Liver (tissue), 9 donors: ENCODE results near the gene CFAP97D2. TPM values are rescaled to one million over a fixed set of nuclear protein-coding genes. Genes with fewer than 3 reads are reported as not detected.

Source experiments
- DNase-seq: peaks from one replicate; pipeline ENCODE4 v3.0.0-alpha.2; 2017; ENCODE audit warnings: low spot score
- H3K27ac ChIP-seq, 2 donors: one replicate each; pipeline ENCODE4 v1.7.0; 2013; ENCODE audit warnings: inconsistent platforms in 2 of 2, low read length in 2 of 2, control low read depth in 1 of 2, low read depth in 1 of 2, mild to moderate bottlenecking in 1 of 2
- H3K27me3 ChIP-seq, 4 donors: one replicate each; pipeline versions ENCODE4 v1.6.1 to v1.7.0; 2013; ENCODE audit warnings: low read length in 3 of 4, inconsistent platforms in 1 of 4, mild to moderate bottlenecking in 1 of 4, moderate library complexity in 1 of 4; ENCODE audit not compliant: control insufficient read depth in 4 of 4, insufficient read depth in 4 of 4
- H3K36me3 ChIP-seq, 4 donors: one replicate each; pipeline versions ENCODE4 v1.6.1 to v1.7.0; 2013; ENCODE audit warnings: low read length in 3 of 4, mild to moderate bottlenecking in 3 of 4, low read depth in 1 of 4, moderate library complexity in 1 of 4; ENCODE audit not compliant: control insufficient read depth in 4 of 4, insufficient read depth in 3 of 4
- H3K4me1 ChIP-seq, 4 donors: one replicate each; pipeline versions ENCODE4 v1.6.1 to v1.7.0; 2013; ENCODE audit warnings: low read length in 3 of 4, mild to moderate bottlenecking in 3 of 4, moderate library complexity in 1 of 4; ENCODE audit not compliant: control insufficient read depth in 4 of 4, insufficient read depth in 4 of 4
- H3K4me3 ChIP-seq, 3 donors: one replicate each; pipeline versions ENCODE4 v1.6.1 to v1.7.0; 2013; ENCODE audit warnings: low read length in 3 of 3, control low read depth in 1 of 3, low read depth in 1 of 3, mild to moderate bottlenecking in 1 of 3
- H3K9ac ChIP-seq, 2 donors: one replicate each; pipeline ENCODE4 v1.7.0; 2013; ENCODE audit warnings: low read length in 2 of 2, mild to moderate bottlenecking in 2 of 2, moderate library complexity in 2 of 2, control low read depth in 1 of 2, low read depth in 1 of 2
- H3K9me3 ChIP-seq, 4 donors: one replicate each; pipeline versions ENCODE4 v1.6.1 to v1.7.0; 2013; ENCODE audit warnings: low read length in 3 of 4; ENCODE audit not compliant: control insufficient read depth in 4 of 4
- CTCF ChIP-seq: fragments of 150-350 bp; IDR thresholded peaks from 2 replicates; pipeline ENCODE4 v1.5.1; 2017; ENCODE audit warnings: improper control_type of control experiment, low read depth, low read length; ENCODE audit not compliant: missing input control
- EGR1 ChIP-seq, 2 donors: IDR thresholded peaks; 2 replicates each; pipeline ENCODE4 v1.6.1; 2016 to 2018; ENCODE audit warnings: antibody characterized with exemption in 2 of 2, low read depth in 2 of 2
- FOXA1 ChIP-seq: IDR thresholded peaks from 2 replicates; pipeline ENCODE4 v1.6.1; 2016; ENCODE audit warnings: antibody characterized with exemption
- GABPA ChIP-seq, 2 donors: IDR thresholded peaks in 1 of 2; conservative IDR thresholded peaks in 1 of 2; 2 replicates each; pipeline ENCODE4 v1.6.1; 2016; ENCODE audit warnings: antibody characterized with exemption in 2 of 2, mild to moderate bottlenecking in 1 of 2, moderate library complexity in 1 of 2
- HNF4A ChIP-seq, 2 donors: conservative IDR thresholded peaks; 2 replicates each; pipeline ENCODE4 v1.6.1; 2016; ENCODE audit warnings: antibody characterized with exemption in 2 of 2, mild to moderate bottlenecking in 2 of 2
- HNF4G ChIP-seq: IDR thresholded peaks from 2 replicates; pipeline ENCODE4 v1.6.1; 2016; ENCODE audit warnings: antibody characterized with exemption
- JUND ChIP-seq, 2 donors: IDR thresholded peaks; 2 replicates each; pipeline ENCODE4 v1.6.1; 2016; ENCODE audit warnings: antibody characterized with exemption in 2 of 2
- MAX ChIP-seq: IDR thresholded peaks from 2 replicates; pipeline ENCODE4 v1.6.1; 2016; ENCODE audit warnings: antibody characterized with exemption
- NR2F2 ChIP-seq: IDR thresholded peaks from 2 replicates; pipeline ENCODE4 v1.6.1; 2016; ENCODE audit warnings: antibody characterized with exemption
- RAD21 ChIP-seq, 2 donors: IDR thresholded peaks; 2 replicates each; pipeline ENCODE4 v1.6.1; 2016; ENCODE audit warnings: antibody characterized with exemption in 2 of 2, mild to moderate bottlenecking in 2 of 2
- REST ChIP-seq: IDR thresholded peaks from 2 replicates; pipeline ENCODE4 v1.6.1; 2016; ENCODE audit warnings: antibody characterized with exemption, mild to moderate bottlenecking
- RXRA ChIP-seq, 2 donors: IDR thresholded peaks; 2 replicates each; pipeline ENCODE4 v1.6.1; 2017 to 2018; ENCODE audit warnings: antibody characterized with exemption in 2 of 2, mild to moderate bottlenecking in 1 of 2
- SP1 ChIP-seq: IDR thresholded peaks from 2 replicates; pipeline ENCODE4 v1.6.1; 2018; ENCODE audit warnings: antibody characterized with exemption, mild to moderate bottlenecking
- TAF1 ChIP-seq: conservative IDR thresholded peaks from 2 replicates; pipeline ENCODE4 v1.6.1; 2016; ENCODE audit warnings: antibody characterized with exemption, mild to moderate bottlenecking
- ZBTB33 ChIP-seq: IDR thresholded peaks from 2 replicates; pipeline ENCODE4 v1.6.1; 2016; ENCODE audit warnings: antibody characterized with exemption
- WGBS: extraction: QIAGEN DNeasy Blood & Tissue Kit; methylation state at CpG from one replicate; pipeline ENCODE4 v1.1.7; 2013; 5-methylcytosine and 5-hydroxymethylcytosine counted together
- polyA plus RNA-seq, 2 donors: library from polyadenylated mRNA; stranded (reverse) in 1 of 2; unstranded in 1 of 2; fragments of 200-250 nt in 1 of 2; fragments of >200 nt in 1 of 2; fragmentation: Nextera tagmentation in 1 of 2; extraction: Ambion mirVana in 1 of 2; gene quantifications; one replicate each; pipeline versions ENCODE4 v1.2.1 to v1.2.3, GENCODE V29; 2013 to 2015
- total RNA-seq, 2 donors: library from RNA; depleted of rRNA; stranded (reverse); fragments of >200 nt; gene quantifications; one replicate each; pipeline ENCODE4 v1.2.3, GENCODE V29; 2014
- TF ChIP-seq, protein P1 (sequence below): IDR thresholded peaks from 2 replicates; pipeline ENCODE4 v1.6.1; 2016; ENCODE audit warnings: antibody characterized with exemption
- donor health status: healthy.
- donor health status: healthy.
- donor health status: healthy.
- donor health status: healthy.
- donor health status: healthy.

The CFAP97D2 gene
- total and polyA plus RNA-seq, 4 donors, result not detected

DNA sequence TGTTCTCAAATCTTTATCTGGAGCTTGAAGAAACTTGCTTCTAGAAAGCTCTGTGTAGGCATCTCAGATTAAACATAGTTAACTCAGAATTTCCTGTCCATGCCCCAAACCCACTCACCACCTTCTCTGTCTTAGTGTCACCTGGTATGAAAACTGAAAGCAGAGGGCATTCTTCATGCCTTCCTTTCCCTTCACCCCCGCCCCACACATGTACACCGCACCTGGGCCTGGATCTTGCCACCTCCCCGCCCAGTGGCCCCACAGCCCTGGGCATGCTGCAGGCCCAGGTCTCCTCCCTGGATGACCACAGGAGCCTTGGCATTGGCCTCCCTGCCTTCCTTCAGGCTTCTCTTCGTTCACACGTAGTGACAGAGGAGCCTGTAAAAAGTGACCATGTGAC lies 15.8 kb downstream of the CFAP97D2 start:
- WGBS, result 77% methylated on average over 5 of the region's 5 CpGs
- no peaks in the 10 kb centered on the region for H3K4me1 ChIP-seq
- no peak for TF ChIP-seq HNF4A (conservative IDR thresholded peaks at IDR 0.05)
- no peak for TF ChIP-seq TAF1
- no peak for TF ChIP-seq ZBTB33
- TF ChIP-seq GABPA (IDR thresholded peaks at IDR 0.05 in 1 of 2, conservative IDR thresholded peaks at IDR 0.05 in 1 of 2), result no peak
- no peak for TF ChIP-seq EGR1 (IDR thresholded peaks at IDR 0.05; ENCODE audit: low read depth in 2 of 2)
- TF ChIP-seq HNF4G, result no peak
- TF ChIP-seq NR2F2, result no peak
- TF ChIP-seq MAX, result no peak
- TF ChIP-seq SP1, result no peak
- no peak for TF ChIP-seq JUND (IDR thresholded peaks at IDR 0.05)
- TF ChIP-seq, protein P1, sequence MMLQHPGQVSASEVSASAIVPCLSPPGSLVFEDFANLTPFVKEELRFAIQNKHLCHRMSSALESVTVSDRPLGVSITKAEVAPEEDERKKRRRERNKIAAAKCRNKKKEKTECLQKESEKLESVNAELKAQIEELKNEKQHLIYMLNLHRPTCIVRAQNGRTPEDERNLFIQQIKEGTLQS, result no peak
- no peak for TF ChIP-seq FOXA1
- no peak for TF ChIP-seq RAD21 (IDR thresholded peaks at IDR 0.05)
- no peak for TF ChIP-seq CTCF
- TF ChIP-seq REST, result no peak
- no peak overlapping the region for H3K9ac ChIP-seq
- no peak overlapping the region for H3K27ac ChIP-seq
- H3K4me3 ChIP-seq, result no peak overlapping the region
- DNase-seq, result no peak
- H3K27me3 ChIP-seq, result no peaks in the 10 kb centered on the region
- H3K9me3 ChIP-seq, result peaks cover 0 to 4% (median 2%) of the 10 kb centered on the region in 4 donors
- H3K36me3 ChIP-seq, result no peaks in the 10 kb centered on the region

DNA sequence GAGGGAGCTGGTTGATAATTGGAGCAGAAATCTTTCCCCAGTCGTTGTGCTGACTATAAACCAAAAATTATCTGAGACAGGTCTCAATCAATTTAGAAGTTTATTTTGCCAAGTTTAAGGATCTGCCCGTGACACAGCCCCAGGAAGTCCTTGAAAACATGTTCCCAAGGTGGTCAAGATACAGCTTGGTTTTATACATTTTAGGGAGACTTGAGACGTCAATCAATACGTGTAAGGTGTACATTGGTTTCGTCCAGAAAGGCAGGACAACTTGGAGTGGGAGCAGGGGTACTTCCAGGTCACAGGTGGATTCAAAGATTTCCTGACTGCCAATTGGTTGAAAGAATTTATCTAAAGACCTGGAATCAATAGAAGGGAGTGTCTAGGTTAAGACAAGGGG lies 17.6 kb downstream of the CFAP97D2 start:
- TF ChIP-seq TAF1, result no peak
- no peak for TF ChIP-seq JUND (IDR thresholded peaks at IDR 0.05)
- TF ChIP-seq, protein P1, result no peak
- no peak for TF ChIP-seq RXRA (IDR thresholded peaks at IDR 0.05)
- TF ChIP-seq REST, result no peak
- Histone ChIP-seq H3K27me3 (no peaks in the 10 kb centered on the region), H3K9ac (no peak overlapping the region), H3K27ac (no peak overlapping the region), H3K4me3 (no peak overlapping the region), H3K9me3 (peaks cover 0 to 2% (median 0%) of the 10 kb centered on the region in 4 donors), H3K4me1 (no peaks in the 10 kb centered on the region), H3K36me3 (no peaks in the 10 kb centered on the region)
- DNase-seq, result no peak
- 69% methylated on average over 5 of the region's 5 CpGs for WGBS
